ENCODE results near the gene ATP8B1. TPM values are rescaled to one million over a fixed set of nuclear protein-coding genes. Genes with fewer than 3 reads are reported as not detected.

Gene ATP8B1
- total RNA-seq, 1 donor from 2014 or later: 38.7 TPM

DNA sequence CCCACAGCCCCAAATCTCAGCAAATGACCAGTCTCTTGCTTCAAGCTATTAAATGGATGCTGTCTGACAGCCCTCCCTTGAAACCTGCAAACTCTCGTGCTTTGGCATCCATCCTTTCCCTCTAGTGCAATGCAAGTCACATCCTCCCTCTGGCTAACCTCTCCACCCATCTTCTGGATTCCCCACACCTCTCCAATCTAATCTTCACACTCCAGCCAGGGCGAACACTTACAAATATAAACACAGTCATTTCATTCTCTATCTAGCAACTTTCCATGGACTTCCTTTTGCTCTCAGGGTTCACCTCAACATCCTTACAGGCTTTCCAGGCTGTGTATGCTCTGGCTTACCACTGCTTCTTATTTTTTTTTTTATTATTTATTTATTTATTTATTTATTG lies 171.4 kb downstream of the ATP8B1 start:
- no peak for DNase-seq (ENCODE audit: extremely low spot score, unreplicated experiment)
- H3K4me3 Mint-ChIP-seq (ENCODE audit: unreplicated experiment): peak overlapping the region; percentile 55
- H3K4me1 Mint-ChIP-seq (ENCODE audit: unreplicated experiment): peaks cover 24% of the 10 kb centered on the region
- TF ChIP-seq, protein P1, sequence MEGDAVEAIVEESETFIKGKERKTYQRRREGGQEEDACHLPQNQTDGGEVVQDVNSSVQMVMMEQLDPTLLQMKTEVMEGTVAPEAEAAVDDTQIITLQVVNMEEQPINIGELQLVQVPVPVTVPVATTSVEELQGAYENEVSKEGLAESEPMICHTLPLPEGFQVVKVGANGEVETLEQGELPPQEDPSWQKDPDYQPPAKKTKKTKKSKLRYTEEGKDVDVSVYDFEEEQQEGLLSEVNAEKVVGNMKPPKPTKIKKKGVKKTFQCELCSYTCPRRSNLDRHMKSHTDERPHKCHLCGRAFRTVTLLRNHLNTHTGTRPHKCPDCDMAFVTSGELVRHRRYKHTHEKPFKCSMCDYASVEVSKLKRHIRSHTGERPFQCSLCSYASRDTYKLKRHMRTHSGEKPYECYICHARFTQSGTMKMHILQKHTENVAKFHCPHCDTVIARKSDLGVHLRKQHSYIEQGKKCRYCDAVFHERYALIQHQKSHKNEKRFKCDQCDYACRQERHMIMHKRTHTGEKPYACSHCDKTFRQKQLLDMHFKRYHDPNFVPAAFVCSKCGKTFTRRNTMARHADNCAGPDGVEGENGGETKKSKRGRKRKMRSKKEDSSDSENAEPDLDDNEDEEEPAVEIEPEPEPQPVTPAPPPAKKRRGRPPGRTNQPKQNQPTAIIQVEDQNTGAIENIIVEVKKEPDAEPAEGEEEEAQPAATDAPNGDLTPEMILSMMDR (IDR thresholded peaks at IDR 0.05): no peak
- H3K9me3 Mint-ChIP-seq (ENCODE audit: unreplicated experiment): no peaks in the 10 kb centered on the region
- H3K27me3 Mint-ChIP-seq (ENCODE audit: unreplicated experiment): no peaks in the 10 kb centered on the region
- H3K36me3 Mint-ChIP-seq (ENCODE audit: unreplicated experiment): no peaks in the 10 kb centered on the region
- peak overlapping the region; percentile 25 for H3K27ac Mint-ChIP-seq (ENCODE audit: unreplicated experiment)

DNA sequence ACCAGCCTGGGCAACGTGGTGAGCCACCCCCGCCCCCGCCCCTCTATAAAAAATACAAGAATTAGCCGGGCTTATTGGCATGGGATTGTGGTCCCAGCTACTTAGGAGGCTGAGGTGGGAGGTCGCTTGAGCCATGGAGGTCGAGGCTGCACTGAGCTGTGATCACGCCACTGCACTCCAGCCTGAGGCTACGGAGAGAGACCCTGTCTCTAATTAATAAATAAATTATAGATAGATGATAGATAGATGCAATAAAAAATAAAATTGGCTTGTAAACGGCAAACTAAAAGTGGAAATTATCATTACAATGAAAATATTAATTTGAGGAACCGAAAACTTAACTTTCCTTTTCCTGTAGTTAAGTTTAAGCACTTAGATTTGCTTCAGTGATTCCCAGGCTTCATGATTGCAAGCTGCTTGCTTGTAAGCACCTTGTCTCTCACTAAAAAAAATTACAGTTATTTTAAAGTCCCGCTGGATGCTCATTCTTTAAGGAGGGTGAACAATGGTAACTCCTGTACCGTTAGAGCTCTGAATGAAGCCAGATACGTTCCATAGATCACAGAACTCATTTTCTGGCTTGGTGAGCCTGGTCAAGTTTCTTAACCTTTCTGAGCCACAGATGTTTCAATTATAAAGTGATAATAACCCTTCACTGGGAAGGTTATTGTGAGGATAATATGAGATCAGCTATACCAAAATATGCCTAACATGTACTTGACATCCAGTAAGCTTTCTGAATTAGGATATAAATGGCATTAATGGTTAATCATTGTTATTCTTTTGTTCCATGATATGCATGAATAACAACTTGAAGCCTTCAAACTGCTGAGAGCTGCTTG lies 172.1 kb downstream of the ATP8B1 start:
- no peaks in the 10 kb centered on the region for H3K27me3 Mint-ChIP-seq (ENCODE audit: unreplicated experiment)
- DNase-seq (ENCODE audit: extremely low spot score, unreplicated experiment): no peak

DNA sequence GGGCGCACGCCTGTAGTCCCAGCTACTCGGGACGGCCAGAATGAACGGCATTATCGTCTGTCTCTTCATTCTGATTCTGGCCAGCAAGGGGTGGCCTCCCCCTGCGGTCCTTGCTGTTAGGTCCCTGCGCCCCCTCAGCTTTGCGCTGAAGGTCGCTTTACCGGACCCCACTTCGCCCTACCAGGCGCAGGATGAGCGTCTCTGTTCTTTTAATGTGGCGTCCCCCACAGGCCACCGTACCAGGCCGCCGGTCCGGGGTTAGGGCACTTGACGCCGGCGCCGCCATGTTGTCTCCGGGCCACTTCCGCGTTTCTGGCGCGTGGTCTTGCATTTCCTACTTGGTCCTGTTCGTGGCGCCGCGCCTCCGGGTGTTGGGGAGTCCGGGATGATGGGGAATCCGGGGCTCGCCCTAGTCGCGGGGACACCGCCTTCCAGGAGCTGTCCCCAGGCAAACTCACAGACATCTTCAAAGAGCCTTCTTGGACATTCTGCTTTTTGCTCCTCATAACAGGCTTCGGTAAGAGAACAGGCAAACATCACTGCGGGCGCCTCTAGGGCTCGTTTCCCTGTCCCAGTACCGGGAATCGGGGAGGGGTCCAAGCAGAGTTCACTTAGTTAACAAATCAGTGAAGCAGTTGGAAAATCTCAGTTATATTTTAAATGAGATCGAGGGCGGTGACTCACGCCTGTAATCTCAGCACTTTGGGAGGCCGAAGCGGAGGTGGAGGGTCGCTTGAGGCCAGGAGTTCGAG lies 172.9 kb downstream of the ATP8B1 start:
- peak overlapping the region; percentile 96 for H3K4me3 Mint-ChIP-seq (ENCODE audit: unreplicated experiment)
- H3K4me1 Mint-ChIP-seq (ENCODE audit: unreplicated experiment): peaks cover 24% of the 10 kb centered on the region
- H3K36me3 Mint-ChIP-seq (ENCODE audit: unreplicated experiment): no peaks in the 10 kb centered on the region
- TF ChIP-seq, protein P1 (IDR thresholded peaks at IDR 0.05): peak; percentile 78
- peak overlapping the region; percentile 96 for H3K27ac Mint-ChIP-seq (ENCODE audit: unreplicated experiment)
- H3K9me3 Mint-ChIP-seq (ENCODE audit: unreplicated experiment): no peaks in the 10 kb centered on the region
- H3K27me3 Mint-ChIP-seq (ENCODE audit: unreplicated experiment): no peaks in the 10 kb centered on the region
- peak; percentile 98 for DNase-seq (ENCODE audit: extremely low spot score, unreplicated experiment)

More for the DNA sequence above, 172.1 kb downstream of the ATP8B1 start:
- Mint-ChIP-seq H3K27ac (ENCODE audit: unreplicated experiment) (peak overlapping the region; percentile 96), H3K9me3 (ENCODE audit: unreplicated experiment) (no peaks in the 10 kb centered on the region), H3K36me3 (ENCODE audit: unreplicated experiment) (no peaks in the 10 kb centered on the region), H3K4me1 (ENCODE audit: unreplicated experiment) (peaks cover 24% of the 10 kb centered on the region), H3K4me3 (ENCODE audit: unreplicated experiment) (peak overlapping the region; percentile 96)
- TF ChIP-seq, protein P1 (IDR thresholded peaks at IDR 0.05): no peak

DNA sequence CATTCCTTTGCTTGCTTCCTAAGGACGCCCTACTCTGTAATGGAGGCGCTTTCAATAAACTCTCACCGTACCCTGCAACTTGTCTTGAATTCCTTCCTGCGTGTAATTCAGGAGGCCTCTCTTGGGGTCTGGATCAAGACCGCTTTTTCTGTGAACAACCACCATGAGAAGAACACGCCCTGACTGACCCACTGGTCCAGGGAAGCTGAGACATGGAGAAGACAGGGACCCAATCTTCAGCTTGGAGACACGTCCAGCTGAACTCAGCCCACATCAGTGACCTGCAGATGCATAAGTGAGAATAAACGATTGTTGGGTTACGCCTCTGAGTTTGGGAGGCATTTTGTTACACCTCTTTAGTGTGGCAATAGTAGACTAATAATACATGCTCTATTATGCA lies 173.7 kb downstream of the ATP8B1 start:
- Mint-ChIP-seq H3K9me3 (ENCODE audit: unreplicated experiment) (no peaks in the 10 kb centered on the region), H3K27me3 (ENCODE audit: unreplicated experiment) (no peaks in the 10 kb centered on the region), H3K36me3 (ENCODE audit: unreplicated experiment) (no peaks in the 10 kb centered on the region), H3K27ac (ENCODE audit: unreplicated experiment) (no peak overlapping the region), H3K4me1 (ENCODE audit: unreplicated experiment) (peaks cover 24% of the 10 kb centered on the region), H3K4me3 (ENCODE audit: unreplicated experiment) (peak overlapping the region; percentile 96)
- no peak for DNase-seq (ENCODE audit: extremely low spot score, unreplicated experiment)
- TF ChIP-seq, protein P1 (IDR thresholded peaks at IDR 0.05): no peak

DNA sequence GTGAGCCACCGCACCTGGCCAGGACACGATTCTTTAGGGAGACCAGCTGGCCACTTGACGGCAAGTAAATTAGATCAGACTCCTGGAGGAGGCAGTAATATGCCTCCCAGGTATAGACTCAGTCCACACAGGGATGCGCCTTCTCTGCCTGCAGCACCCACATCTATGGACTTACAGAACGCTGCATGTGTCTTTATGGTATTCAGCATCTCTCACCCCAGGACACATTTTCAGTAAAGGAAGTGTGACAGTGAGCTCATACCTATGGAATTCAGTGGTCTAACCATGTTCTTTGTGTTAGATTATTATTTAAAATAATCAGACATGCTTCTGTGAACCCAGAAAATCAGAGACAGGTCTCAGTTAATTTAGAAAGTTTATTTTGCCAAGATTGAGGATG lies 175.6 kb downstream of the ATP8B1 start:
- no peak for DNase-seq (ENCODE audit: extremely low spot score, unreplicated experiment)
- no peaks in the 10 kb centered on the region for H3K9me3 Mint-ChIP-seq (ENCODE audit: unreplicated experiment)
- TF ChIP-seq, protein P1 (IDR thresholded peaks at IDR 0.05): no peak
- H3K4me1 Mint-ChIP-seq (ENCODE audit: unreplicated experiment): peaks cover 26% of the 10 kb centered on the region
- no peaks in the 10 kb centered on the region for H3K36me3 Mint-ChIP-seq (ENCODE audit: unreplicated experiment)
- no peaks in the 10 kb centered on the region for H3K27me3 Mint-ChIP-seq (ENCODE audit: unreplicated experiment)
- peak overlapping the region; percentile 77 for H3K27ac Mint-ChIP-seq (ENCODE audit: unreplicated experiment)
- no peak overlapping the region for H3K4me3 Mint-ChIP-seq (ENCODE audit: unreplicated experiment)

Data from osteocyte (in vitro differentiated cells).